Measurements from ENCODE around the gene MTCL1. TPM values are rescaled to one million over a fixed set of nuclear protein-coding genes. Genes with fewer than 3 reads are reported as not detected.

Gene MTCL1
- total RNA-seq, 1 donor from 2014 or later, result 107 TPM

DNA sequence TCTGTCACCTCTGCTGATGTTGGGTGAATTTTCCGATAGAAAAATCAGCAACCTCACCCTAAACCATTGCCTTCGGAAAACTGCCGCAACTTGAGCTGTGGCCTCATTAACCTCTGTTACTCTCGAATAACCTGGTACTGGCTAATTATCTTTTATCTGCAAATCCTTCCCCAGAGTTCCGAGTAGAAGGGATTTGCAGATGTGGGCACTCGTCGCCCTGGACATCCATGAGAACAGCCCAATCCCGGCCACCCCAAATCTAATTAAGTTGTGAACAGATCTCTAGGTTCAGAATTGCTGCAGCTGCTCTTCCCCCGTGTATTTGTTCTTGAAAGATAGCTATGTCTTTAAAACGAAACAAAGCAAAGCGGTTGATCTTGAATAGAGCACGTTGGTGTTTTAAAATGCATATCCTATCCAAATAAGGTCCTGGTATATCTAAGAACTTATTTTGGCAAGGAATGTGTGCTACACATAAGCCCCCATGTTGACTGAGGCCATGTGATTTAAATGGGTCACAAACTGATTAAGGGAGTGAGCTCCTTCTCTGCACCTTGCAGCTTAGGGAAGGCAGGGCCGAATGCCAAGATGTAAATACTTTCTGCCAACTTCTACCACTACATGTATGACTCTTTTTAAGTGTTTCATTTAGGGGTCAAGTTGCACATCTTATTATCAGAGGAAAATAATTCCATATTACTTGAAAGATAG, 88.2 kb downstream of the MTCL1 start:
- peak; percentile 27 for DNase-seq (ENCODE audit: low read depth)

DNA sequence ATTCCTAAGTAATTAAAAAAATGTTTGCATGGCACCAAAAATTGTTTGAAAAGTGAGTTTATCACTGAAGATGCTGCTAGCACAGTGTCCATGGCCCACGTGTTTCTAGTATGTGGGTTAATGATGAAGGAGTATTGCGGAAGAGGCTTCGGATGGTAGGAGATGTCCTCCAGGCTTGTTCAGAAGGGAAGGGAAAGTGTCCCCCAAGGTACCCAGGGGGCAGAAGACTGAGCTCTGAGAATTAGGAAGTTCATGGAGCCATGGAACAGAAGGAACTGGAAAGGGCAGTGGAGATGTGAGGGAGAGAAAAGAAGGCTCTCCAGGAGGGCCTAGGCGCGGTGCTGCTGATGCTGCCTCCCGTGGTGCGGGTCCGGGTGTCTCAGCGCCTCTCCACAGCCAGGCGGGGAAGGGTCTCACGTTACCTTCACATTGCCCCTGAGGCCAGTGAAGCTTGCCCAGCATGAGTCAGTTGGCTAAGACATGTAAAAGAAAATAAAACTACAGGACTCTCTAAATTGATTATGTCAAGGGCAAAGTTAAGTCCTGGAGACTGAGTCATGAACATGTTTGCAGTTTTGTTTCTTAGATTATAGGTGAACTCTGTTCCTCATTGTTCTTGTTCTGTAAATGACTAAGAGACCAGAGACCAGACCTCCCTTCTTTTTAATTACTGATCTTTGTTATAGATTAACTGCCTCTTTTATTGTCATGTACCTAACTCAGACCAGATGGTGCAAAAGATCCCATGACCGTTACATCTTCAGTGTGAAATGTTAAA, 89.0 kb downstream of the MTCL1 start:
- DNase-seq (ENCODE audit: low read depth), result peak; percentile 100

DNA sequence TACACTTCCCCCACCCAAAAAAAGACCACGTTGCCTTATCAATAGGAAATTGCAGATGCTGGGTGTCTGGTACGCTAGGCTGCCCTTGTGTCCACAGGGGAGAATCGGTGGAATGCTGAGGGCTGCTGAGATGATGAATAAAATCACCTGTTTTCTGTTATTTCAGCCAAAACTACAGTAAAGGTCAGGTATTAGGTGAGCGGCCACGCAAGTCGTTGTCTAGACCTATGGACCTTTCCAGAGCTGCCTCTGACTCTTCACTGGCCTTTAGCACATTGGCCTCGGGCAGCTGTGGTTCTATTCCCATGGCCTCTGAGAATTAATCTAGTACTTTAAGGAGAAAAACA, 89.6 kb downstream of the MTCL1 start:
- DNase-seq (ENCODE audit: low read depth), result no peak

DNA sequence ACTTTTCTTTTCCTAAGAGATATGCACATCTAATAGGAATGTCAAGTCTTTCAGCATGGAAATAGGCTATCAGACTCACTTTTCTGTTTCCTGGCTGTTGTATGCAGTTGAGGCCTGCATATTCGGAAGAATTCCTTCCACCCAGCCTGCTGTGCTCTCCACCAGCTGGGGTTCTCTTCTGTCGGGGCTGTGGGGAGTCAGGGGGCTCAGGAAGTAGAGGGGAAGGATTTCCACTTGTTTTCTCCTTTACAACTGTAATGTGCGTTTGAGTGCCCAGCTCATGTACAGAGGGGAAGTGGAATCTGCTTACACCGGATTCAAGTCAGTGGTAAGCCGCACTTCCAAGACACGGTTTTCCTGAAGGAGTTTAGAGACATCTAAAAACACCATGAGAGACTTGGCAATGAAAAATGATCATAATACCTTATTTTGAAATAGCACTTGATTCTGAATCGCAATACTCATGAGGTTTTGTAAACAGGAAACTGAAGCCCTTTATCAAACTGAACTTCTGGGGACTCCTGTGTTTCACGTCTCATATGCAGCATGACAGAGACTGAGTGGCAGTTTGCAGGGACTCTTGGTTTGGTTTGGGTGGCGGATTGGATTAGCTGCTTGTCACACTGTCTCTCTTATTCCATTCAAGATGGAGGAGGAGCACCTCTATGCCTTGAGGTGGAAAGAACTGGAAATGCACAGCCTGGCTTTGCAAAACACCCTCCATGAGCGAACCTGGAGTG, 90.4 kb downstream of the MTCL1 start:
- DNase-seq (ENCODE audit: low read depth), result no peak

DNA sequence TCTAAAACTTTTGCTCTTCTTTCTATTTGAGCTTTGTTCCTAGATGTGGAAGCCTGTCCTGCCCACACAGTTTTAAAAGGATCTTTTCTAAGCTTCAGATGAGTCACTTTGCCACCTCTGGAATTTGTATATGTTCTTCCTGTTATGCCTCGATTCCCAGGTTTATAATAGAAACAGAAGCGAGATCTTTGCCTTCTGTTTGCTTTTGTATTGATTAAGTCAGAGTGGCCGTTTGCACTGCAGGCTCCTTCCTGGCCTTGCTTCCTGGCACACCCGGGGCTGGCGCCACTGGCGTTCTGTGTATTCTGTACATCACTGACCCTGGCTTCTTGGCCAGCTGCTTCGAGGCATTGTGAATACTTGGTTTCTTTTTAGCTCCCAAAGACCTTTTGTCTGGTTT, 91.8 kb downstream of the MTCL1 start:
- DNase-seq (ENCODE audit: low read depth), result peak; percentile 45

DNA sequence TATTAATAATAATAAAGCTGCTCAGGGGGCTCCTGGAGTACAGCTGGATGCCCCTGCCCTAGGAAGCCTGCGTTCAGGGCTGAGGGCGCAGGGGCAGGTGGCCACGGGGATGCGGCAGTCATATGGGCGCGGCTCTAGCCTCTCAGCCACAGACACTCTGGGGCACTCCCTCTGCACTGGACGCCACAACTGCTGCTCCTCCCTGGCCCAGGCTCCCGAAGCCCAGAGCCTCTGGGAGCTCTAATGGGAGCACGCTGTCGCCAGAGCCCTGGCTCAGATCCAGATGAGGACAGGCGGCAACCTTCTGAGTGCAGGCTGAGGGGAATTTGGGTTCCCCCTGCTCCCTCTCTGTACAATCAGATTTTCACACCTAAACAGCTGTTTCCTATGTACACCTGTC, 93.6 kb downstream of the MTCL1 start:
- no peak for DNase-seq (ENCODE audit: low read depth)

DNA sequence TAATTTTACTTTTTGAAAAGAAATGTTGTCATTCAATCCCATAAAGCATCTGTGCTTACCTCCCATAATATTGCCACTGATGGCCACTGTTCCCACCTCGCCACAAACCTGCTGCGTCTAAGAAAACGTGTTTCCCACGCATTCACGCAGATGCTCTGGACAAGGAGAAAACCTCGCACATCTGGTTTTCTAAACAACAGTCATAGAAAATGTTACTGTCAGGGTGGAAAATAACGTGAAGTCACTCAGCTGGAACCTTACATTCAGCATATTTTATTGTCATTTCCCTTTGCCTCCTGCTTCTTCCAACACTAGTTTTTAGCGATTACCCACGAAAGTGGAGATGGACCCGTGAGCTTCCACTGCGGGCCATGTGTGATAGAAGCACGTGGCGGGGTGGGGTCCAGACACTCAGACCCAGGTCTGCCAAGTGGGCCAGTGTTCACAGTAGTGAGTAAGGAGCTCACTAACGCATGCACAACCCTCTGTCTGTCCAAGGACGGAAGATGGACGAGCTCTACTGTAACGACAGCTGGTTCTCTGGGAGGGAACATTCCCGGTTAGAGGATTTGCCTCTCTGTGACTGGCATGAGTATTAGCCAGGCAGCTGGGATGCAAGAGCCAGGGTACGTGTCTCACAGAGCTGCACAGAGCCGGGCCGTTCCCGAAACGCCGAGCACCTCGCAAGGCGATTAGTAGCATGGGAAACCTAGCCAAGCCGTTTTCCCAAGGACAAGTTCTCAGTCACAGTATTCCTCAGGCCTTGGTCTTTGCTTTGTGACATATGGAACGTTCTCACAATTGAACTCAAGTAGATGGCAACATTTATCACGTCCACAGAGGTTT, 94.5 kb downstream of the MTCL1 start:
- no peak for DNase-seq (ENCODE audit: low read depth)

DNA sequence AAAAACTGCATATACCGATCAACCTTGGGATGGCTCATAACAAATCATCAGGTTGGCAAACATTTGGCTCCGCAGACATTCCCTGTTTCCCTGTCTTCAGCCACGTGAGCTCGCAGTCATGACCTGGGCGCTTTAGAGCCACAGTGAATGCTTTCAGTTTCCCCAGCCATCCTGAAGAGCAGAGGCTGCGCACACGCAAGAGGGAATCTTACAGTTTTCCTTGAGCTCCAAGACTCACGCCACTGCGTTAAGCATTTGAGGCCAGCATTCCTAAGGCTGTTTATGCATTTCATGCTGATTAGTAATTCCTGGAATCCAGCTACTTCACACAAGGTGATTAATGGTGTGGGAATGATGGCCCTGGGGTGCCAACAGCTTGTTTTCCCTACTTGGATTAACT, 95.1 kb downstream of the MTCL1 start:
- peak; percentile 100 for DNase-seq (ENCODE audit: low read depth)

DNA sequence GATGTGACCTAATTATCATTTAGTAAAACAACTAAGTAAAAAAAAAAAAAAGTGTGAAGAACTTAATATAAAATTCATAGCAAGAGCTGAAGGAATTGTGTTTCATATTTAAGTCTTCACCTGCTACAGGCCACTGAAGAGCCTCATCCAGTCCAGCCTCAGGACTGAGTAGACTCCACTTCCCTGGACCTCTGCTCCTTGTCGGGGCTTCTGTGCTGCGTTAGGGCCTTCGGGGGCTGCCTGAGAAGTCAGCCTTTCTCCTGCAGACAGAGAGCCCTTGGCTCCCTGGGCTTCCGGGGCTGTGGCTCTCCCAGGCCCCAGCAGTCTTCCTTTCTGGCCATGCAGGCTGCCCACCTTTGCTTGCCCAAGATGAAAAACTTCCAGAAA, 95.5 kb downstream of the MTCL1 start:
- DNase-seq (ENCODE audit: low read depth), result no peak

DNA sequence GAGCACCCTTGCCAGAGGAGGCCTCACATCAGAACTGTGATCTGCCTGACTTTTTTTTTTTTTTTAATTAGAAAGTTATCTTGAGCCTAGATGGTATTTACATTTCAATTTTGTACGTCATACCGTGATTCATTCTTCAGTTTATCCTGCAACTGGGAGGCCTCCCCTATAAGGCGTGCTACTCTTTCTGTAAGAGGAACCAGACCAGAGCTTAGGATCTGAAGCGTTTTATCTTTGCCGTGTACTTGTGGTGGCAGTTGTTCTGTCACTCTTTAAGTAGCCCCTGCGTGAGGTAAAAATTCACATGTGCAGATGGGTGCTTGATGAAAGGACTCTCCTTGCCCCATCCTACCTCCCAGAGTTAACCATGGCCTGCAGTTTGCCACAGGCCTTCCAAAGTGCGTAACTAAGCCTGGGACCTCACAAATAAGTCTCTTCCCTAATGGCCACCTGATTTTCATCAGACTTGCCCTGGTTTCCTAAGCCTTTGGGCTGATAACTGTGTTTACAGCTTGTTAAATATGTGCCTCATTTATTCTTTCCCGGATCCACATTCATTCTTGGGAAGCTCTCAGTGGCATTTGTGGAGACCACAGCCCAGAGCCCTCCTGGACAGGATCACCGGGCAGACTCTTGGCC, 96.0 kb downstream of the MTCL1 start:
- peak; percentile 45 for DNase-seq (ENCODE audit: low read depth)

DNA sequence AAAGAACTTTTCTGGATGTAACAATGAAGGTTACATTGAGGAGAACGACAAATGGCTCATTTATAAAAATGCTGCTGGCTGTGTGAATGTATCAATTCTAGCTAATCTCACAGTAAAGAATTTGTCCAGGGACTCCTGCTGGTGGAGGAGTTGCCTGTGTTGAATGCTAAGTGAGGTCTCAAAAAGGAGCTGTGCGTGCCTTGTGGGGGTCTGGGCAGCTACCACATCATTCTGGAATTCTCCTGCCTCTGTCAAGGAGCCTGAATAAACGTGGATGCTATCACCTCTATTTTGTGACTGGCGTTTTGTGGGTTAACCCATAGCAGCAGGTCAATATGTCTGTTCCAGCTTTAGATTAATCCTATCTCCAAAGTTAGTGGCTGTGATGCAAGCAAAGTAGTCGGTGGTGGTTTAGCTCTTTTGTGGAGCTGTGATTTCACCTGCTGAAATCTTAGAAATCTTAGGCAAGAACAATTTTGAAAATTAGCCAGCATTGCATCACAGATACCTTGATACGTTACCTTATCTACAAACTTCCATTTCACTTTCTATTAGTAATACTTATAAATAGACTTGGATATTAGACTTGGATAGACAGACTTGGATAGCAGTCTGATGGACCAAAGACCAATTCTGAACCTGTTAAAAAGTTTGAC, 96.8 kb downstream of the MTCL1 start:
- no peak for DNase-seq (ENCODE audit: low read depth)

DNA sequence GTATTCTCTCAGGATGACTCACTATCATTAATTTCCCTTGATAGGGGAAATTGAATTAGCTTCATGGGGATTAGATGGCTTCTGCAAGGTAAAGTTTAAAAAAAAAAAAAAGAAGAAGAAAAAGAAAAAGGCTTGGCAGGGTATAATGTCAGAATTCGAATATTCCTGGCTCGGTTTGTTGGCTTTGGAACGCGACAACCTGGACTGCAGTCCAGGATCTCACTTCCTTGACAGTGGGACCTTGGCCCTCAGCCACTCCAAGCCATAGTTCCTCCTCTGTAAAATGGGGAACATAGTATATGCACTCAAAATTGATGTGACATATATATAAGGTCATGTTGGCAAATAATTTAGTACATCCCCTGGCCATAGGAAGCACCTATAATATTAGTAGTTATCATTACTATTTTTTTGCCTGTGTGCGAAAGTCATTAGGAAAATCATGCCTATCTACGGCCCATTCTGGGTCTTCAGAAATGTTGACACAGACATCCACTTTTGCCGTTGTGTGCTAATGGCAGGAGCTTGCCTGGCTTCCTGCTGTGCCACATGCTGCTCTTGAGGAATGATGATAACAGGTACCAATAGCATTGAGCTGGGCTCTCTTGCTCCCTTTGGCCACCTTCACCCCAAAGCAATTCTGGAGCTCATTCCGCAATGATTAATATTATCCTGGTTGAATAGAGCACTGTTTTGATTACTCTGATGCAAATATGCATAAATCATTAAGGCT, 97.9 kb downstream of the MTCL1 start:
- DNase-seq (ENCODE audit: low read depth), result no peak

DNA sequence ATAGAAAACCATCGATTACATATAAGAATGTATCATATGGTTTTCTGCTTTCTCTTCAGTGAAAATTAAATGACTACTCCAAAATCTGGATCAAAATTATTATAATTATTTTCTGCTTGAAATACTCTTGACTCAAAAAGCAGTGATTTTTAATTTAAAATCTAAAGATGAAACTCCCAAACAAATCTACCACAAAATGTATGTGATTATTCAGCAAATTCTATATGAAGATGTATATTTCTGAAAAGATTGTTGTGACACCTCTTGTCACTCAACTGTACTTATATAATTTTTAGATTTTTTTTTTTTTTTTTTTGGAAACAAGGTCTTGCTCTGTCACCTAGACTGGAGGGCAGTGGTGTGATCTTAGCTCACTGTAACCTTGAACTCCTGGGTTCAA, 98.6 kb downstream of the MTCL1 start:
- no peak for DNase-seq (ENCODE audit: low read depth)

DNA sequence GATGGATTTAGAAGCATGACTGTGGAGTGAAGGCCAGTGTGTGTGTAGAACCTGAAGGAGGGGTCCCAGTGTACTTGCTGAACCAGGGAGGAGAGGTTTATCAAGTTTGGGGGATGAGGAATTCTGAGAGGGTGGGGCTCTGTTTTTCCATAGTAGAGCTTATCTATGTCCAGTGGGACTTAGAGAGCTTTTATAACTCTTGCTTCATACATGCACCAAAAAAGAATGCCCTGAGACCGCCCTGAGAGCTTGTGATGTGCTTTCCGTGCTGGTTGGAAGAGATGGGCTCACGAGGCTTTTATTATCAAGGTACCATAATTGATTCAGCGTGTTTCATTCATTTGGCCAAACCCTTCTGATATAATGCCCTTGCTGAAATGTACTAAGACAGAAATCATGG, 100.2 kb downstream of the MTCL1 start:
- DNase-seq (ENCODE audit: low read depth), result no peak

DNA sequence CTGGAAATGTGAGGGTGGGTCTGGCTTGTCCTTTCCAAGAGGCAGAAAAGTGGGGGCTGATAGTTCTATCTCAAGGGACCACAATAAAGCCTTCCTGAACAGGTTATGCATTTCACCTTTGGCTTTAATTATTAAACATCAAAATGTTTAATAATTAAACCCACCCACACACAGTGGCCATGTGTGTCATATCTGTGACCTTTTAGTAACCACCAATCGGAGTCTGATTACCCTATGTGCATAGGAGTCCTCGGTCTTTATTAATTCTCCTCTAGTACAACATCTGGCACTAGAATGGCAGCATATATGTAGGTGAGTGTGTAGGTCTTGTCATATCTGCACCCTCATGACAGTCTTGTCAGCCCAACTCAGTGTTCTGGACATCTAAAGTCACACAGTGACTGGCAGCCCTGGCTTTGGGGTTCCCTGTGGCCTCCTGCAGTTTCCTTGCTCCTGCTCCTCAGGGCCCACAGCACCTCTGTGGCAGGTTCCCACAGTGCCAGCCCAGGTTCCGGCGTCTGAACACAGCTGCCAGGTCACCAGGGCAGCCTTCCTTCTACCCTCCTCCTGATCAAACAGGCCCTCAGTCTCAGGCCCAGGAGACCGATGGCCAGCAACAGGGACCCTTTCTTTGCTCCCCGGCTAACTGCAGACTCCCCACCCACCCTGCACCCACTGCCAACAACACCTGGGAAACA, 100.9 kb downstream of the MTCL1 start:
- DNase-seq (ENCODE audit: low read depth), result peak; percentile 71

DNA sequence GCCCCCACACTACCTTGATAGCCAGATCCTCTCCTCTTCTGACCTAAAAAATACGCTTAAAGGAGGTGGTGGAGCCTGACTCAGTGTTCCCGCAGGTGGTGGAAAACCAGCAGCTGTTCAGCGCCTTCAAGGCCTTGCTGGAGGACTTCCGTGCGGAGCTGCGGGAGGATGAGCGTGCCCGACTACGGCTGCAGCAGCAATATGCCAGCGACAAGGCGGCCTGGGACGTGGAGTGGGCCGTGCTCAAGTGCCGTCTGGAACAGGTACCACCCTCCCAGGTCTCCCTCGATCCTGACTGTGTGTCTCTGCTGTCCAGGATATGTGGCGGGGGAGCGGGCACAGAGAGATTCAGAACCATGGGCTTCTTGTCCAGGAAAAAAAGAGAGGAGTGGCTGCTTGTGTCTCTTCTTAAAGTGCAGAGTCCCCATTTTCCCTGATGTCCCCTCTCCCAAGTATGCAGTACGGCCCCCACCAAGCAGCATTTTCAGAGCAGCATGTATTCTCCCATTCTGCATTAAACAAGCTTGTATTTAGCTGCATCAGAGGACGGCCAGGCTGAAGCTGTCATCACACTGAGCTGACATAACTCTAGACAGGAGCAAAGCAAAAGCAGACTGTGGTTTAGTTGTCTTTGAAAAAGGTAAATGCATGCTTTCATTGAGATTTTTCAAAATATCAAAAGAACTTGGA, 101.6 kb downstream of the MTCL1 start:
- DNase-seq (ENCODE audit: low read depth), result no peak

DNA sequence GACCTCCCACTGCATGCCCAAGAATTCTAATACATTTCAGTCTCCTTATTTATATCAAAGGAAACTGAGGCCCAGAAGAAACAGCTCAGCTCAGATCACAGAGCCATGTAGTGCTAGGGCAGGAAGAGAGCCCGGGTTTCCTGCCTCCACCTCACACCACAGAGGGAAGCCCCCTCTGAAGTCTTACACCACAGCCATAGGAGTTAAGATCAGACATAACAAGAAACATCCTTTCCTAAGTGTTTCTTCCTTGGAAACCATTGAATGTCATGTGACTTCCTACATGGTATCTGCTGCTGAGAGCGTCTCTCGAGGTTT, 102.1 kb downstream of the MTCL1 start:
- DNase-seq (ENCODE audit: low read depth), result no peak

DNA sequence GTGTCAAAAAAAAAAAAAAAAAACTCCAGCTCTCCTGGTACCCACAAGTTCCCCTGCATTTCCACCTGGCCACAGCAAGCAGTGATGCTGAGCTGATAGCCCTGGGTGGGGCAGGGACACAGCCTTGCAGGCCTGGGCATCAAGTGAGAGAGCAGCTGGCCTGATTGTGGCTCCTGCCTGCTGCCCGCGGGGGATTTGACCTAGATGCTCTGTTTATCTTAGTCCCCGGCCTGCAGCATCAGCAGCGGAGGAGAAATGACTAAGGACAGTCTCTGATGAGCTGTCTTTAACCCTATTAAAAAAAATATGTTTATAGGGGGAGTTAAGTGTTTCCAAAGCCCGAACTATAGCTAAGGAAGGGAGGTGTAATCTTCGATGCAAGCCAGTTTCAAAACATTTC, 102.6 kb downstream of the MTCL1 start:
- DNase-seq (ENCODE audit: low read depth), result no peak

DNA sequence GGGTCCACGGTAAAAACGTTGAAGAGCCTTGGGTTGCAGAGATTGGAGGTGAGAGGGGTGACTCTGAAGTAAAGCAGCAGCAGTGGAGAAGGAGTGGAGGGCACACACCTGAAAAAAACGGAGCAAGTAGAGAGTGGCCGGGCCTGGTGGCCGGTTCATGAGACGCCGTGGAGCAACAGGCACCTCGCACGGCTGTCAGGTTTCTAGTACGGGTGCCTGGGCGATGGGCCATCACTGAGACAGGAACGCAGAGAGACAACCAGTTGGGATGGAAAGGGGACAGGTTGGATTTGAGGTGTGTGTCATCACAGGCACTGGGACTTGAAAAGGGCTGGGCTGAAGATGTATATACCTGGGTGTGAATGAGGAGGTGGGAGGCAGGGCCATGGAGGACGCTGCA, 104.2 kb downstream of the MTCL1 start:
- no peak for DNase-seq (ENCODE audit: low read depth)

All from renal cortical epithelial cell (primary cell).